HFFc6 (cell line): ENCODE results near the gene TTLL10. TPM values are rescaled to one million over a fixed set of nuclear protein-coding genes. Genes with fewer than 3 reads are reported as not detected.
"Not testable (repeated sequence)": the region's sequence is repeated elsewhere in the genome, so short reads cannot be mapped to it uniquely, and the experiment has no call there.

Experiments used
- DNase-seq: peaks from one replicate; pipeline ENCODE4 v3.0.0-alpha.2; 2018
- H3K27ac Mint-ChIP-seq: 2 replicates; pipeline ENCODE4 v1.8.0; 2020; ENCODE audit warnings: mild to moderate bottlenecking, mixed read lengths
- H3K27me3 Mint-ChIP-seq: 2 replicates; pipeline ENCODE4 v1.8.0; 2021; ENCODE audit warnings: mild to moderate bottlenecking, moderate library complexity, mixed read lengths; ENCODE audit not compliant: insufficient read depth
- H3K36me3 Mint-ChIP-seq: 2 replicates; pipeline ENCODE4 v1.8.0; 2021; ENCODE audit warnings: low read depth, mixed read lengths
- H3K4me1 Mint-ChIP-seq: 2 replicates; pipeline ENCODE4 v1.8.0; 2020; ENCODE audit warnings: low read depth, mixed read lengths
- H3K4me3 Mint-ChIP-seq: 2 replicates; pipeline ENCODE4 v1.8.0; 2020; ENCODE audit warnings: mild to moderate bottlenecking, moderate library complexity, mixed read lengths
- H3K9me3 Mint-ChIP-seq: 2 replicates; pipeline ENCODE4 v1.8.0; 2020; ENCODE audit warnings: mild to moderate bottlenecking, mixed read lengths
- total RNA-seq, 6 experiments: library from RNA; stranded (reverse); fragmentation: NEBNext Ultra II Directional; extraction: Animal tissue kit (Norgen Biotek cat#: 25700); gene quantifications; 2 replicates in 1 of 6; 3 replicates in 5 of 6; pipeline ENCODE4 v1.2.3, GENCODE V29; 2021
- TF ChIP-seq, protein P1 (sequence below): fragments of 200-600 bp; sonication (generic); IDR thresholded peaks from 2 replicates; pipeline ENCODE4 v1.5.0; 2021; ENCODE audit warnings: antibody characterized with exemption, mild to moderate bottlenecking

The TTLL10 gene
- total RNA-seq, 6 experiments from 2014 or later, result not detected

DNA sequence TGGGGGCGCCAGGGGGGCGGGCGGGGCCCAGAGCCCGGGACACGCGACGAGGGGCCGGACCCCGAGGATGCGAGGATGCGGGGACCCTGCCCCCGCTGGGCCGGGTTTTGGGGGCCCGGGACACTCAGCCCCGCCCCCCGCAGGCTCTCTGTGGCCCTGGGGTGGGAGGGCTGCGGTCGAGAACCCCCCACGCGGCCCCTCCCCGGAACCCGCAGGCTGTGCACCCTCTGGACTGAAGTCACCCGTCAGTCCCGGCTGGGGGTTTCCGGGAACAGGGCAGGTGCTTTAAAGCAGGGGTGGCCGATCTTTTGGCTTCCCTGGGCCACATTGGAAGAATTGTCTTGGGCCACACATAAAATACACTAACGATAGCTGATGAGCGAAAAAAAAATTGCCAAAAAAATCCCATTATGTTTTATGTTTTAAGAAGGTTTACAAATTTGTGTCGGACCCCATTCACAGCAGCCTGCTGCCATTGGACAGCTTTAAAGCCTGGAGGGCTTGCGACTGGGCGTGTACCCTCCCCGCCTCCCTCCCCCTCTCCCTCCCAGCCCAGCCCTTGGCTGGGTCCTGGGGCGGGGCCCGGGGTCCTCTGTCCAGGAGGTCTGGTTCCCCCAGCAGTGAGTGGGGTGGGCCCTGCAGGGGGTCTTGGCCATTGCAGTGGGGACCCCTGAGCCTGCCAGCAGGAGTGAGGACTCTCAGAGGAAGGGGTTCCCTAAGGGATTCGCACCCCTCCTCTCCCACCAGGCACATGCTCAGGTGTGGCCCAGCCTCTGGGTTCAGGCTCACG is 36.2 kb upstream of the TTLL10 start:
- DNase-seq, result no peak
- TF ChIP-seq, protein P1, sequence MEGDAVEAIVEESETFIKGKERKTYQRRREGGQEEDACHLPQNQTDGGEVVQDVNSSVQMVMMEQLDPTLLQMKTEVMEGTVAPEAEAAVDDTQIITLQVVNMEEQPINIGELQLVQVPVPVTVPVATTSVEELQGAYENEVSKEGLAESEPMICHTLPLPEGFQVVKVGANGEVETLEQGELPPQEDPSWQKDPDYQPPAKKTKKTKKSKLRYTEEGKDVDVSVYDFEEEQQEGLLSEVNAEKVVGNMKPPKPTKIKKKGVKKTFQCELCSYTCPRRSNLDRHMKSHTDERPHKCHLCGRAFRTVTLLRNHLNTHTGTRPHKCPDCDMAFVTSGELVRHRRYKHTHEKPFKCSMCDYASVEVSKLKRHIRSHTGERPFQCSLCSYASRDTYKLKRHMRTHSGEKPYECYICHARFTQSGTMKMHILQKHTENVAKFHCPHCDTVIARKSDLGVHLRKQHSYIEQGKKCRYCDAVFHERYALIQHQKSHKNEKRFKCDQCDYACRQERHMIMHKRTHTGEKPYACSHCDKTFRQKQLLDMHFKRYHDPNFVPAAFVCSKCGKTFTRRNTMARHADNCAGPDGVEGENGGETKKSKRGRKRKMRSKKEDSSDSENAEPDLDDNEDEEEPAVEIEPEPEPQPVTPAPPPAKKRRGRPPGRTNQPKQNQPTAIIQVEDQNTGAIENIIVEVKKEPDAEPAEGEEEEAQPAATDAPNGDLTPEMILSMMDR, result no peak
- Mint-ChIP-seq H3K4me3 (no peak overlapping the region), H3K27me3 (peaks cover 11% of the 10 kb centered on the region), H3K36me3 (no peaks in the 10 kb centered on the region), H3K9me3 (no peaks in the 10 kb centered on the region), H3K27ac (no peak overlapping the region), H3K4me1 (no peaks in the 10 kb centered on the region)

DNA sequence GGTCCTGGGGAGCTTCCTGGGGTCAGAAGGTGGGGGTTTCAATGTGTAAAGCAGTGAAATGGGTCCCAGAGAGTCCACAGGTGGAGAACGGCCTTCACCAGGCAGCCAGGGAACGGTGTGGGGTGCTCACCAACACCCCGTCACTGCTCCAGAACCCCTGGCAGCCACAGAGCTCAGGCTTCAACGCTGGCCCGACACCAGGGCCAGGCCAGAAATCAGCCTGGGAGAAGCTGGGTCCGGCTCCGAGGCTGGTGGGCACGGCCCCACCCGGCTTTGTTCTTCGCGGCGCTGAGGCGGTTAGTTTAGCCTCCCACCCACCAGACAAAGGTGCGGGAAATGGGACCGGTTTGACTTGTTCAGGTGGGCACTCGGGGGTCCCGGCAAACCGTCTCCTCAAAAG is 33.0 kb upstream of the TTLL10 start:
- Mint-ChIP-seq H3K4me1 (no peaks in the 10 kb centered on the region), H3K27me3 (peaks cover 8% of the 10 kb centered on the region), H3K36me3 (no peaks in the 10 kb centered on the region), H3K27ac (no peak overlapping the region), H3K9me3 (no peaks in the 10 kb centered on the region), H3K4me3 (no peak overlapping the region)
- TF ChIP-seq, protein P1, result no peak
- no peak for DNase-seq

DNA sequence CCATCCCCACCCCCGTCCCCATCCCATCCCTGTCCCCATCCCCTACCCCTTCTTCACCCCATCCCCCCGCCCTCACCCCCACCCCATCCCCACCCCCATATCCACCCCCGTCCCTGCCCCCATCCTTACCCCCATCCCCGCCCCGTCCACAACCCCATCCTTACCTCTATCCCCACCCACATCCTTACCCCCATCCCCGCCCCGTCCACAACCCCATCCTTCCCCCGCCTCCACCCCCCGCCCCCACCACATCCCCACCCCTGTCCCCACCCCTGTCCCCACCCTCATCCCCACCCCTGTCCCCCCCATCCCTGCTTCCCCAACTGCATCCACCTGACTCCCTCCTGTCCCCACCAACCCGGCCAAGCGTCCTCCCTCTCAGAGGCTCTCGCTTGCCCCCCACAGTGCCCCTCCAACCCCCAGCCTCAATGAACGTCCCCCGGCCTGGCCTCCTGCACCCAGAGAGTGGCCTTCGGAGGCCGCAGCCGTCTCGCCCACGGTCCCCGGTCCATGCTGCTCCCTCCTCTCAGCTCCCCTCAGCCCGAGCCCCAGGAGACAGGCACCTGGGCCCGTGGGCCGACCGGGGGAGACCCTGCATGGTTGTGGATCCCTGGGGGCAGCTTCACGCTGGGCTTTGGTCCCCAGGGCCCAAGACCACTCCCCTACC is 32.3 kb upstream of the TTLL10 start:
- no peaks in the 10 kb centered on the region for H3K4me1 Mint-ChIP-seq
- H3K27ac Mint-ChIP-seq, result no peak overlapping the region
- H3K9me3 Mint-ChIP-seq, result no peaks in the 10 kb centered on the region
- no peak overlapping the region for H3K4me3 Mint-ChIP-seq
- TF ChIP-seq, protein P1, result no peak
- no peaks in the 10 kb centered on the region for H3K36me3 Mint-ChIP-seq
- no peak for DNase-seq
- peaks cover 8% of the 10 kb centered on the region for H3K27me3 Mint-ChIP-seq

DNA sequence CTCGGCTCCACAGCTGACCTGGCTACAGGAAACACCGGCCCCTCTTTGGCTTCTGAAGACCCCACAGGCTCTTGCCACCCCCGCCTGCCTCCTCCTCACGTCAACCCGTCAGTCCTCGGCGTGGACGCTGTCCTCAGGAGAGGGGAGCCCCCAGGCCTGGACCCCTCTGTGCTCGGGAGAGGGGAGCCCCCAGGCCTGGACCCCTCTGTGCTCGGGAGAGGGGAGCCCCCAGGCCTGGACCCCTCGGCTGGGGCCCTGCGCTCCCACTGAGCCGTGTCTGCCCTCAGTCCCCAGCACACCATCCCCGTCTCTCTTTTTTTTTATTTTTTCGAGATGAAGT is 31.8 kb upstream of the TTLL10 start:
- Mint-ChIP-seq H3K4me1 (no peaks in the 10 kb centered on the region), H3K9me3 (no peaks in the 10 kb centered on the region), H3K27ac (no peak overlapping the region), H3K27me3 (peaks cover 8% of the 10 kb centered on the region), H3K36me3 (no peaks in the 10 kb centered on the region), H3K4me3 (no peak overlapping the region)
- TF ChIP-seq, protein P1, result no peak
- DNase-seq, result no peak

DNA sequence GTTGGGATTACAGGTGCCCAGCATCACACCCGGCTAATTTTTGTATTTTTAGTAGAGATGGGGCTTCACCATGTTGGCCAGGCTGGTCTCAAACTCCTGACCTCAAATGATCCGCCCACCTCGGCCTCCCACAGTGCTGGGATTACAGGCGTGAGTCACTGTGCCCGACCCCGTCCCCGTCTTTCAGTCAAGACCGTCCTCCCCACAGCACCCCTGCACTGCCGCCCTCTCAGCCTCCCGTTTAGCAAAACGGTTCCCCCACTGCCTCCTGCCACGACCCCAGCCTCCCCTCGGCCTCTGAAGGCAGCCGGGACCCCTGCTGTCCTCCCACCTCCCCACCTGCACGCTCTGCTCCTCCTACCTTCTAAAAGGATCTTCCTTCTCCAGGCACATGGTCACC is 31.3 kb upstream of the TTLL10 start:
- H3K27ac Mint-ChIP-seq, H3K27me3 Mint-ChIP-seq, DNase-seq: not testable (repeated sequence)

DNA sequence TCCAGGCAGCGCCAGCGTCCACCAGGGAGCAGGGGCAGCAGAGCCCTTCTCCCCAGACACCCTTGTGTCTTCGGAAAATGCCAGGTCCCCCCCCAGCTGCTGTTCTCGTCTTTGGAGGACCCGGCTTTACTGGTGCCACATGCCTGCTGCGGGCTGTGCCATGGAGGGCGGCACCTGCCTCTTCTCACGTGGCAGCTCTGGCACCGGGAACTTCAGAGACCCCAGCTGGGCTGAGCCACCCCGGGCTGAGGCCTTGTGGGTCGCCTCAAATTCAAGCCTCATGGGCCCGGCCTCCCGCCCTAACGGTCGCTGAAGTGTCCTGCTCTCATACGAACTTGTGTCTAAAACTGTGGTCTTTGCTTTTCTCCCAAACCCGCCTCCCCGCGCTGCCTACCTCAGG is 30.8 kb upstream of the TTLL10 start:
- no peaks in the 10 kb centered on the region for H3K4me1 Mint-ChIP-seq

More for the DNA sequence above, 31.3 kb upstream of the TTLL10 start:
- not testable (repeated sequence) for H3K4me1 Mint-ChIP-seq, H3K4me3 Mint-ChIP-seq, H3K36me3 Mint-ChIP-seq, H3K9me3 Mint-ChIP-seq

More for the DNA sequence above, 30.8 kb upstream of the TTLL10 start:
- Mint-ChIP-seq H3K36me3 (no peaks in the 10 kb centered on the region), H3K4me3 (no peak overlapping the region), H3K9me3 (no peaks in the 10 kb centered on the region), H3K27me3 (peaks cover 9% of the 10 kb centered on the region), H3K27ac (no peak overlapping the region)
- DNase-seq, result no peak
- TF ChIP-seq, protein P1, result no peak
